Measurements from ENCODE around the gene UHMK1. TPM values are rescaled to one million over a fixed set of nuclear protein-coding genes. Genes with fewer than 3 reads are reported as not detected.

UHMK1 gene
- total and polyA plus RNA-seq, 11 donors, result 5.6 to 34.5 (median 21.8) TPM

- intact Hi-C loops (cut with DNase I), result no loop called here
- no peaks in the 10 kb centered on the region for H3K27me3 ChIP-seq
- H3K9me3 ChIP-seq, result no peaks in the 10 kb centered on the region
- H3K27ac ChIP-seq, result peak overlapping the region in 10 of 12 donors; percentile 5 to 72 (median 49)
- H3K36me3 ChIP-seq, result no peaks in the 10 kb centered on the region
- H3K4me3 ChIP-seq, result no peak overlapping the region
- peak in 3 of 4 donors; percentile 43 to 58 (median 54) for ATAC-seq
- DNase-seq, result no peak
- WGBS, 4 donors, result 68 to 87% (median 80%) methylated on average over 7 of the region's 7 CpGs
- peaks cover 0 to 9% (median 0%) of the 10 kb centered on the region in 12 donors for H3K4me1 ChIP-seq
- TF ChIP-seq CTCF (IDR thresholded peaks at IDR 0.05) (no peak), POLR2A (IDR thresholded peaks at IDR 0.05) (no peak)
Observed at GRCh38 chr1:162551969-162552683, 54.5 kb downstream of the UHMK1 start.

- no peak for DNase-seq
- ATAC-seq, result peak in 3 of 4 donors; percentile 29 to 57 (median 42)
Observed at GRCh38 chr1:162552684-162553252, 55.1 kb downstream of the UHMK1 start.

GRCh38 chr1:162554258-162554657 is 56.6 kb downstream of the UHMK1 start:
- ATAC-seq (peak in 3 of 4 donors; percentile 59 to 80 (median 74)), DNase-seq (no peak)
- intact Hi-C loops (cut with DNase I), result no loop called here
- no peak overlapping the region for H3K4me3 ChIP-seq
- peaks cover 0 to 3% (median 0%) of the 10 kb centered on the region in 12 donors for H3K4me1 ChIP-seq
- H3K9me3 ChIP-seq, result no peaks in the 10 kb centered on the region
- no peaks in the 10 kb centered on the region for H3K36me3 ChIP-seq
- no peaks in the 10 kb centered on the region for H3K27me3 ChIP-seq
- TF ChIP-seq CTCF (IDR thresholded peaks at IDR 0.05) (no peak), POLR2A (IDR thresholded peaks at IDR 0.05) (no peak)
- WGBS, 4 donors, result 76 to 88% (median 84%) methylated on average over 1 of the region's 1 CpG
- H3K27ac ChIP-seq, result peak overlapping the region in 3 of 12 donors; percentile 27 to 55 (median 33)

More at GRCh38 chr1:162552684-162553252, 55.1 kb downstream of the UHMK1 start:
- Histone ChIP-seq H3K4me3 (no peak overlapping the region), H3K27ac (peak overlapping the region in 8 of 12 donors; percentile 5 to 72 (median 50)), H3K36me3 (no peaks in the 10 kb centered on the region), H3K4me1 (peaks cover 0 to 9% (median 0%) of the 10 kb centered on the region in 12 donors), H3K9me3 (no peaks in the 10 kb centered on the region), H3K27me3 (no peaks in the 10 kb centered on the region)
- WGBS, 4 donors, result 76 to 93% (median 89%) methylated on average over 8 of the region's 8 CpGs
- intact Hi-C loops (cut with DNase I), result no loop called here
- TF ChIP-seq CTCF (IDR thresholded peaks at IDR 0.05), result no peak
- no peak for TF ChIP-seq POLR2A (IDR thresholded peaks at IDR 0.05)

DNA sequence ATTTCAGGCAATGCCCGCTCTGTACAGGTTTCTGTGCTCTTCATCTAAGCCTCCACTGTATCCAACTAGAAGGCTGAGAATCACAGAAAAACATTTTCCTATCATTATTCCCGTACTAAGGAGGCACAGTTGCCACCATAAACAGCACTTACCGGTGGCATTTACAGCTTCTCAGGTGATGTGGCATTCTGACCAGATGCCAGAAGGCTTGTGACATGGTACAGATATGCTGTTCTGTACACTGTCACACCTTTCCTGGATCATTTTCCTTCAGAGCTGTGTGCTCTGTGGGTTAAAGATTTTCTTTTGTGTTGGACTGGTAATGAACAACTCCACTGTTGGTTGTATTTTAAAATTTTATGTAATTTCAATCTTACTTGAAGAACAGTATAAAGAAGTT is 59.9 kb downstream of the UHMK1 start:
- intact Hi-C loops (cut with DNase I), result loop anchor here in 1 of 10 donors (5.0 kb wide), 1 partner anchor 60 kb away; the partner anchor contains the start of gene UHMK1
- H3K9me3 ChIP-seq, result no peaks in the 10 kb centered on the region
- H3K27ac ChIP-seq, result no peak overlapping the region
- ATAC-seq (no peak), DNase-seq (no peak)
- no peak overlapping the region for H3K4me3 ChIP-seq
- H3K4me1 ChIP-seq, result peaks cover 0 to 17% (median 9%) of the 10 kb centered on the region in 12 donors
- WGBS, 4 donors, result 64 to 83% (median 74%) methylated on average over 3 of the region's 3 CpGs
- no peaks in the 10 kb centered on the region for H3K27me3 ChIP-seq
- no peak for TF ChIP-seq CTCF (IDR thresholded peaks at IDR 0.05)
- no peak for TF ChIP-seq POLR2A (IDR thresholded peaks at IDR 0.05)
- no peaks in the 10 kb centered on the region for H3K36me3 ChIP-seq
